ENCODE results near the gene FGFR3.
A peak's percentile ranks its signal among the peaks of the same experiment; 100 is the strongest.

Gene FGFR3

DNA sequence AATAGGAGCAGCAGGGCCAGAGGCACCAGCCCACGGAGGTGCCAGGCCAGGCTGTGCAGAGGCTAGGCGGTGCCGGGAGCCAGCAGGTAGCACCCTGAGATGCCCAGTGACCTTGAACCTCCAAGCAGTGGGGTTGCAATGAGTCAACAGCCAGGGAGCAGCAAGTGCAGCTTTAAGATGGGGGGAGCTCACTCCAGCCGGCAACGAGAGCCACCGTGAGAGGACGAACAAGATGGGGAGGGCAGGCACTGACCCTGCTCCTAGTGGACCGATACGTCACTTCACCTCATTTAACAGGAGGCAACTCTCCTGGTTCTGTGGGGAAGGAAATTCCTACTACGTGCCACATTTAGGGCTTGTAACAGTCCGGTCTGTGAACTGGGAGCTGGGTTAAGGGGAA lies 58.1 kb downstream of the FGFR3 start:
- no peak for DNase-seq (ENCODE audit: low spot score)
- TF ChIP-seq, protein P1, sequence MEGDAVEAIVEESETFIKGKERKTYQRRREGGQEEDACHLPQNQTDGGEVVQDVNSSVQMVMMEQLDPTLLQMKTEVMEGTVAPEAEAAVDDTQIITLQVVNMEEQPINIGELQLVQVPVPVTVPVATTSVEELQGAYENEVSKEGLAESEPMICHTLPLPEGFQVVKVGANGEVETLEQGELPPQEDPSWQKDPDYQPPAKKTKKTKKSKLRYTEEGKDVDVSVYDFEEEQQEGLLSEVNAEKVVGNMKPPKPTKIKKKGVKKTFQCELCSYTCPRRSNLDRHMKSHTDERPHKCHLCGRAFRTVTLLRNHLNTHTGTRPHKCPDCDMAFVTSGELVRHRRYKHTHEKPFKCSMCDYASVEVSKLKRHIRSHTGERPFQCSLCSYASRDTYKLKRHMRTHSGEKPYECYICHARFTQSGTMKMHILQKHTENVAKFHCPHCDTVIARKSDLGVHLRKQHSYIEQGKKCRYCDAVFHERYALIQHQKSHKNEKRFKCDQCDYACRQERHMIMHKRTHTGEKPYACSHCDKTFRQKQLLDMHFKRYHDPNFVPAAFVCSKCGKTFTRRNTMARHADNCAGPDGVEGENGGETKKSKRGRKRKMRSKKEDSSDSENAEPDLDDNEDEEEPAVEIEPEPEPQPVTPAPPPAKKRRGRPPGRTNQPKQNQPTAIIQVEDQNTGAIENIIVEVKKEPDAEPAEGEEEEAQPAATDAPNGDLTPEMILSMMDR (IDR thresholded peaks at IDR 0.05; ENCODE audit: extremely low read depth, missing control alignments): no peak

DNA sequence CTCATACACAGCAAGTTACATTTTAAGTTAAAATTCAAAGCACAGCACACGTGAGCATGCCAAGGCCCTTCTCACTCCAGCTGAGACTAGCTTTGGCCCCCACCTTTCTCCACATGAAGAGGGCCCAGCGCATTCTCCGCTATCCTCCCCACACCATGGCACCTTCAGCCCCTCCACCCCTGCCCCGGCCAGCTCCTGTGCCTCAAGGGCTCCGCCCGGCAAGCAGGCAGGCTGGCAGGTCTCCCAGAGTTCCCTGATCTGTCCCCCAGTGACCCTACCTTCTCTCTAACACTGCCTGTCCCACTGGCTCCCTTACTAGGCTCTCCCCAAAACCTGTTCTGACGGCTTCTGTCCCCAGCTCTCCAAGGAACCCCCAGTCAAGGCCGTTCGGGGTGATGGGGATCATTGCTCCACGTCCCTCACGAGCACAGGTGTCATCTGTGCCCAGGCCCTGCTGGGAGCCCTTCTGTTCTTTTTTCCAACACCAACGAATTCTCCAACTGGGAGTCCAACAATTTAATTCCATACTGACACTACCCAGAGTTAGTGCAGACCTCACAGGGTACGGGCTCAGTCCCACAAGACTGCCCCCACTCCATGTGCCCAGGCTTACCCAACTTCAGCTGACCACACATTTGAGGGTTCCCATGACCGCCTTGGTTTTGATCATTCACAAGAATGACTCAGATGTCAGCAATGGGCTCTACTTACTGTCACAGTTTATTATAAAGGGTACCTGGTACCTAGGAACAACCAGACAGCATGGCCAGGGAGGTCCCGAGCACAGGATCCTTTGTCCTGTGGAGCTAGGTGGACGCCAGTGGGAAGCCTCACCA lies 58.7 kb downstream of the FGFR3 start:
- DNase-seq (ENCODE audit: low spot score): no peak
- TF ChIP-seq, protein P1 (IDR thresholded peaks at IDR 0.05; ENCODE audit: extremely low read depth, missing control alignments): no peak

DNA sequence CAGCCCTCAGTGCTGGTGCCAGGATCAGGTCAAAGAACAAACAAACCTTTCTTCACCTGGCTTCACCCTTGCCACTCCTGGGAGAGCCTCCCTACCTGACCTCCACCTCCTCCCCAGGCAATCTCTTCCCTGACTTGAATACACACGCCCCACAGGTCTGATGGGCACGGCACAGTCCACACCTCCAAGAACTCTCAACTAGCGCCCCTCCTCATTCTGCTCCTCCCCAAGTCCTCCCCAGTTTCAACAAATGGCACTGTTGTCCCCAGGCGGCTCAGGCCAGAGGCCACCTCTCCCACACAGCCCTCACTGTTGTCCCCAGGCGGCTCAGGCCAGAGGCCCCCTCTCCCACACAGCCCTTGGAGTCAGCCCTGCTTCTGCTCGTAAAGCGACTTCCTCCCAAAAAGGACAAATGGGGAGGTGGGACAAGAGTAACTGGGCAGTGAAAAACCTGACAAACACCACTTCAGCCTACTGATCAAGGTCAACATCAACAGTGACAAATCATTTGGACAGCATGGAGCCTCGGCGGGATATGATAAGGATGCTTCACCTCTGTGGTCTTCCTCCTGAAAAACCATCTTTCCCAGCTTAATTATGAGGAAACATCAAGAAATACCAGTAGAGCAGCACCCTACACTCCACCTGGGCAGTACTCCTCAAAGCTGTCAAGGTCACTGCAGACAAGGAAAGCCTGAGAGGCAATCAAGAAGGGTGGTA lies 60.0 kb downstream of the FGFR3 start:
- DNase-seq (ENCODE audit: low spot score): no peak
- TF ChIP-seq, protein P1 (IDR thresholded peaks at IDR 0.05; ENCODE audit: extremely low read depth, missing control alignments): no peak

DNA sequence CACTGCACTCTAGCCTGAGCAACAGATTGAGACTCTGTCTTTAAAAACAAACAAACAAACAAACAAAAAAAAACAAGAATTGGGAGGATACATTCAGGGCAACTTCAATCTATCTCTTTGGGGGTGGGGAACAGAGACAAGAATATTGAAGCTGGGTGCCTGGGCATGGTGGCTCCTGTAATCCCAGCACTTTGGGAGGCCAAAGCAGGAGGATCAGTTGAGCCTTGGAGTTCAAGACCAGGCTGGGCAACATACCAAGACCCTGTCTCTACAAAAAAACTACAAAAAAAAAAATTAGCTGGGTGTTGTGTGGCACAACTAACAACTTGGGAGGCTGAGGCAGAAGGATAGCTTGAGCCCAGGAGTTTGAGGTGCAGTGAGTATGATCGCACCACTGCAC lies 61.7 kb downstream of the FGFR3 start:
- DNase-seq (ENCODE audit: low spot score): no peak
- TF ChIP-seq, protein P1 (IDR thresholded peaks at IDR 0.05; ENCODE audit: extremely low read depth, missing control alignments): no peak

DNA sequence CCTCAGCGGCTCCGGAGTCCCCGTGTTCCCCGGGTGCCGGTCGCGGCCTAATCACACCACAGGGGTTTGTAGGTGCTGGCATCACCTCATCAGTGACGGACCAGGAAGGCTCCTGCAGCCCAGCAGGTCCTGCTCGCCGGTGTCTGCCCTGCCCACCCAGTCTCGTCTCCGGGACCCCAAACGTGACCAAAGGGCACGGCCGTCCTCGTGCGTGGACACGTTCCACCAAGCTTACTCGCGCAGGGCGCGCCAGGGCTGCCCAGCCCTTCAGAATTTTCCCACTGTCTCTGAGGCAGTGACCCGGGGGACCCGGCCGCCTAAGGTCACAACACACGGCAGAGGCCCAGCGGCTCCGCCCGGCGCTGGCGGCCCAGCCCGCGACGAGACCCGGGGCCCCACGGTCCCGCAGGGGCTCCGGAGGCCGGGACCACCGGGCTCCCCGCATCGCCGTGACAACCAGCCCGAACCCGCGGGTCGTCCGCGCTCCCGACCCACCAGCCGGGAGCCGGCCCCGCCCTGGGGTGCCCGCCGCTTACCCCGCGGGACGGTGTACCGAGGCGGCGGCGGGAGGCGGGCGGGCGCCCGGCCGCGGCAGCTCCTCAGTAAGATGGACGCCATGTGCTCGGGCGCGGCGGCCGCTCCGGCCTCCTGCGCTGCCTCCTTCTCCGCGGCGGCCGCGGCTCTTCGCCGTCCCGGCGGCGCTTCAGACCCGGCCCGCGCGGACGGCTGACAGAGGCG lies 62.4 kb downstream of the FGFR3 start:
- peak; percentile 49 for DNase-seq (ENCODE audit: low spot score)
- TF ChIP-seq, protein P1 (IDR thresholded peaks at IDR 0.05; ENCODE audit: extremely low read depth, missing control alignments): no peak

DNA sequence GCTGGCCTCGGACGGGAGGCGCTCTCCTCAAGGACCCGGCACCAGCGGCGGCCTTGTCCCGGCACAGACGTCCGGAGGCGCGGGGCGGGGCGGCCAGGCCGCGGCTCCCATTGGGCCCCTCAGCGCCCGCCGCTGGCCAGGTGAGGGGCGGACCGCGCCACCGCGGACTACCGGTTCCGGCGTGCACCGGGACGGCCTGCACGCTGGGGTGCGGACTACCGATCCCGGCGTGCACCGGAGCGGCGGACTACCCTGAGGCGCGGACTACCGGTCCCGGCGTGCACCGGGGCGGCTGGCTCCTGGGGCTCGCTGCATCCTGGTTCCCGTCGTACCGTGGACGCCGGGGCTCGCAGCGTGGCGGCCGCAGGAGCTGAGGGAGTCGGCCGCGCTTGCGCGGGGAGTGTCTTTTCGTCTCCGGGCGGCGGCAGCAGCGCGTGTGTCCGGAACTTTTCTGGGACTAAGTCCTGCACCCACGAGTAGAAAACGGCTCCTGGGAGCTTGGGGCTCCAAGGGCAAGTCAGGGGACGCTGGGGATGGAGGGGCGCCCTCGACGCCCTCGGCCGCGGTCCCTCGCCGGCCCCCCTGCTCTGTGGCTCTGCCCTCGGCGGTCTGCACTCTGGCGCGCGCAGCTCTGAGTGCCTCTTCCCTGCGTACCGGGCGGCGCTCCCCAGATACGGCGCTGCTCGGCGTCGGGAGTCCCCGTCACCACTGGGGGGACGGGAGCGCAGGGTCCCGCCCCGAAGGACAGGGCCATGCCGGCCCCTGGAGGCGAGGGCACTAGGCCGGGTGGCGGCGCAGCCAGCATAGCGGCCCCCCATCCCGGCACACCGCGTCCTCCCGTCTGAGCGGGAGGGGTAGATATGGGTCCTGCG lies 63.2 kb downstream of the FGFR3 start, which contains the start of gene LETM1:
LETM1 (minus strand) TSS at position 86 of the 872 bp plus-strand sequence. CDS start 206 bp downstream, outside the sequence.
- peak; percentile 99 for DNase-seq (ENCODE audit: low spot score)
- TF ChIP-seq, protein P1 (IDR thresholded peaks at IDR 0.05; ENCODE audit: extremely low read depth, missing control alignments): no peak
